Stomach (tissue), 9 donors: ENCODE measurements around the gene CDH23. TPM values are rescaled to one million over a fixed set of nuclear protein-coding genes. Genes with fewer than 3 reads are reported as not detected.

Experiments used
- DNase-seq, 2 donors: peaks; one replicate each; pipeline versions ENCODE4 v3.0.0 to v3.0.0-alpha.2; 2013 to 2019
- H3K27ac ChIP-seq, 5 donors: fragments of 200-600 bp in 4 of 5; sonication (generic) in 4 of 5; one replicate each; pipeline ENCODE4 v1.5.1; 2013 to 2019; ENCODE audit warnings: mild to moderate bottlenecking in 1 of 5, moderate library complexity in 1 of 5
- H3K27me3 ChIP-seq, 3 donors: fragments of 200-600 bp; sonication (generic); one replicate each; pipeline ENCODE4 v1.5.1; 2017 to 2019; ENCODE audit warnings: mixed run types in 1 of 3
- H3K36me3 ChIP-seq, 4 donors: fragments of 200-600 bp; sonication (generic); 1 replicate in 3 of 4; 2 replicates in 1 of 4; pipeline ENCODE4 v1.5.1; 2016 to 2019
- H3K4me1 ChIP-seq, 4 donors: fragments of 200-600 bp; sonication (generic); one replicate each; pipeline ENCODE4 v1.5.1; 2016 to 2019
- H3K4me3 ChIP-seq, 4 donors: fragments of 200-600 bp; sonication (generic) in 3 of 4; one replicate each; pipeline ENCODE4 v1.5.1; 2016 to 2019; ENCODE audit warnings: mild to moderate bottlenecking in 1 of 4
- H3K9me3 ChIP-seq, 4 donors: fragments of 200-600 bp; sonication (generic); one replicate each; pipeline ENCODE4 v1.5.1; 2016 to 2019
- EP300 ChIP-seq: sonication (generic); formaldehyde crosslinking; IDR thresholded peaks from one replicate; pipeline ENCODE4 v1.6.1; 2017; ENCODE audit warnings: antibody characterized with exemption
- POLR2A ChIP-seq, 4 donors: fragments of 450-650 bp; IDR thresholded peaks; one replicate each; pipeline ENCODE4 v1.6.1; 2016; ENCODE audit warnings: antibody characterized with exemption in 4 of 4, control low read depth in 2 of 4, mild to moderate bottlenecking in 1 of 4, moderate library complexity in 1 of 4
- POLR2AphosphoS5 ChIP-seq, 3 donors: sonication (generic); formaldehyde crosslinking; IDR thresholded peaks; one replicate each; pipeline ENCODE4 v1.6.1; 2016; ENCODE audit warnings: antibody characterized with exemption in 3 of 3
- WGBS, 5 donors: extraction: QIAGEN DNeasy Blood & Tissue Kit in 3 of 5; methylation state at CpG; one replicate each; pipeline versions ENCODE4 v1.1.5 to v1.1.7; 2013 to 2018; 5-methylcytosine and 5-hydroxymethylcytosine counted together
- intact Hi-C: fragments of 100-400 bp; cut with DNase I; formaldehyde crosslinking; loops from one replicate; pipeline ENCODE4 v1.15.1; 2023; ENCODE audit warnings: low total_unique reads
- polyA plus RNA-seq, 3 donors: library from polyadenylated mRNA; stranded (reverse); fragments of 200-250 nt; gene quantifications; one replicate each; pipeline ENCODE4 v1.2.3, GENCODE V29; 2013
- small RNA-seq, 4 donors: library from RNA; depleted of rRNA; stranded (forward); fragments of <200 nt; gene quantifications; one replicate each; pipeline ENCODE3, GENCODE V24; 2016
- total RNA-seq, 5 donors: library from RNA; depleted of rRNA; stranded (reverse); fragments of >200 nt; gene quantifications; one replicate each; pipeline versions ENCODE4 v1.1.0 to v1.2.3, GENCODE V29; 2014 to 2016
- TF ChIP-seq, protein P1 (sequence below), 7 experiments: fragments of 450-650 bp in 4 of 7; fragments of 200-600 bp in 3 of 7; sonication (generic) in 3 of 7; IDR thresholded peaks; one replicate each; pipeline ENCODE4 v1.5.1; 2016 to 2019; ENCODE audit warnings: antibody characterized with exemption in 7 of 7, control low read depth in 2 of 7, mild to moderate bottlenecking in 1 of 7
- donor health status: healthy with polysubstance abuse.
- donor health status: Bipolar disorder and iron deficiency.
- donor health status: healthy.

CDH23 gene
- total and polyA plus RNA-seq, 8 donors = 0.31 to 8.2 (median 2.2) TPM

DNA sequence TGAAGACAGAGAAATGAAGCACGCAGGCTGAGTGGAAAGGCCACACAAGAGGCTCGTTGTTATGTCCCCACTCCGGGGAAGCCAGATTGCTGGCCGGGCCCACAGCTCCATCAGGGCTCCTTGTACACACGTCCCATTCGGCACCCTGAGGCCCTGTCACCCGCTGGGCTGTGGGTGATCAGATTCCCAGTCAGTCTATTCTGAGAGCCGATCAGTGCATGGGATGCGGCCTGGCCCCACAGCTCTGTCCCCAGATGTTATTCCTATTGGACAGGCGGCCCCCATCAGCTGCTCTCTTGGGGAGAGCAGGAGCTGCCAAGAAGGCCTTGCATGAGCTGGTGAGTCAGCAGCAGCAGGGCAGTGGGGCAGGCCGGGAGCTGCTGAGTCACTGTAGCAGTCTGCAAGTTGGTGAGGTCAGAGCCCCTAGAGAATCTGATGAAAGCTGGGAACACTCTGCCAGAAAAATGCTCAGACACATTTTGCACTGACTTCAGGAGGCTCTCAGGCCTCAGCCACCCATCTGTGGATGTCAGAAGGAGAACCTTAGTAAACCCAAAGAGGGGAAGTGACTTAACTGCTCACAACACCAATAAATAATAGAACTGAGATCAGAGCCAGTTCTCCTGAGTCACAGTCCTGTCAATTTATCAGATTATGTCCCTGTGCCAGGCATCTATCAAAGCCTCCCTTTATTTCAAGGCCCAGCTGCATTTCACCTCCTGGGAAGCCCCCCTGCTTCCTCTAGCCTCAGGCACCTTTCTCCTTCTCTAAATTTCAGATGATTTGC, 463.7 kb downstream of the CDH23 start:
- 18 to 51% (median 43%) methylated on average over 7 to 11 of the region's 11 CpGs for WGBS, 5 donors

GRCh38 chr10:71863203-71863602, 466.5 kb downstream of the CDH23 start:
- Histone ChIP-seq H3K36me3 (no peaks in the 10 kb centered on the region), H3K27ac (peak overlapping the region in 1 of 5 donors; percentile 91), H3K27me3 (no peaks in the 10 kb centered on the region), H3K9me3 (no peaks in the 10 kb centered on the region), H3K4me1 (peaks cover 17 to 36% (median 24%) of the 10 kb centered on the region in 4 donors), H3K4me3 (no peak overlapping the region)
- TF ChIP-seq POLR2A (IDR thresholded peaks at IDR 0.05) (no peak), POLR2AphosphoS5 (IDR thresholded peaks at IDR 0.05) (no peak), EP300 (no peak)
- TF ChIP-seq, protein P1, sequence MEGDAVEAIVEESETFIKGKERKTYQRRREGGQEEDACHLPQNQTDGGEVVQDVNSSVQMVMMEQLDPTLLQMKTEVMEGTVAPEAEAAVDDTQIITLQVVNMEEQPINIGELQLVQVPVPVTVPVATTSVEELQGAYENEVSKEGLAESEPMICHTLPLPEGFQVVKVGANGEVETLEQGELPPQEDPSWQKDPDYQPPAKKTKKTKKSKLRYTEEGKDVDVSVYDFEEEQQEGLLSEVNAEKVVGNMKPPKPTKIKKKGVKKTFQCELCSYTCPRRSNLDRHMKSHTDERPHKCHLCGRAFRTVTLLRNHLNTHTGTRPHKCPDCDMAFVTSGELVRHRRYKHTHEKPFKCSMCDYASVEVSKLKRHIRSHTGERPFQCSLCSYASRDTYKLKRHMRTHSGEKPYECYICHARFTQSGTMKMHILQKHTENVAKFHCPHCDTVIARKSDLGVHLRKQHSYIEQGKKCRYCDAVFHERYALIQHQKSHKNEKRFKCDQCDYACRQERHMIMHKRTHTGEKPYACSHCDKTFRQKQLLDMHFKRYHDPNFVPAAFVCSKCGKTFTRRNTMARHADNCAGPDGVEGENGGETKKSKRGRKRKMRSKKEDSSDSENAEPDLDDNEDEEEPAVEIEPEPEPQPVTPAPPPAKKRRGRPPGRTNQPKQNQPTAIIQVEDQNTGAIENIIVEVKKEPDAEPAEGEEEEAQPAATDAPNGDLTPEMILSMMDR (IDR thresholded peaks at IDR 0.05) = no peak
- intact Hi-C loops = no loop called here
- 92 to 96% (median 93%) methylated on average over 6 of the region's 6 CpGs for WGBS, 5 donors
- DNase-seq = no peak

More for the DNA sequence above, 463.7 kb downstream of the CDH23 start:
- intact Hi-C loops = no loop called here
- Histone ChIP-seq H3K36me3 (no peaks in the 10 kb centered on the region), H3K27me3 (no peaks in the 10 kb centered on the region), H3K4me3 (no peak overlapping the region), H3K27ac (peak overlapping the region; percentile 84 to 91 (median 90)), H3K9me3 (no peaks in the 10 kb centered on the region), H3K4me1 (peaks cover 12 to 31% (median 21%) of the 10 kb centered on the region in 4 donors)
- DNase-seq = peak; percentile 84 to 96
- TF ChIP-seq POLR2AphosphoS5 (IDR thresholded peaks at IDR 0.05) = peak; percentile 73 to 97 (median 88)
- TF ChIP-seq EP300 = peak; percentile 39
- TF ChIP-seq, protein P1 (IDR thresholded peaks at IDR 0.05) = no peak
- no peak for TF ChIP-seq POLR2A (IDR thresholded peaks at IDR 0.05)

- TF ChIP-seq EP300 = no peak
- no peak for TF ChIP-seq POLR2A (IDR thresholded peaks at IDR 0.05)
- no peak for TF ChIP-seq POLR2AphosphoS5 (IDR thresholded peaks at IDR 0.05)
- TF ChIP-seq, protein P1 (IDR thresholded peaks at IDR 0.05) = no peak
- Histone ChIP-seq H3K36me3 (no peaks in the 10 kb centered on the region), H3K4me3 (no peak overlapping the region), H3K27ac (no peak overlapping the region), H3K4me1 (peaks cover 16 to 32% (median 24%) of the 10 kb centered on the region in 4 donors), H3K27me3 (no peaks in the 10 kb centered on the region), H3K9me3 (no peaks in the 10 kb centered on the region)
- WGBS, 5 donors = 72 to 90% (median 80%) methylated on average over 5 of the region's 5 CpGs
- intact Hi-C loops = no loop called here
- no peak for DNase-seq
These were observed 468.2 kb downstream of the CDH23 start for GRCh38 chr10:71864911-71865361.

Small RNAs within 50 kb of the gene (small RNA-seq; reads per million reads assigned to genes)
- gene MIR7152 = 0 to 0.10 (median 0) reads per million in 4 donors
- 0 reads per million in 4 donors for gene RNU7-38P

Other genes starting within 250 kb of the CDH23 start
- gene UNC5B, start 184.3 kb upstream of the CDH23 start, total RNA-seq = 10 to 100 TPM in 2 of 5 donors, 1 to 10 TPM in 3; 5.5 to 42.9 (median 9.4) TPM
- gene UNC5B, start 184.3 kb upstream of the CDH23 start, polyA plus RNA-seq = 1 to 10 TPM; 1.4 to 3.9 (median 2.0) TPM
- 10 to 100 TPM in 1 of 5 donors, 1 to 10 TPM in 2, not detected in 2; 2.8 to 23.7 (median 6.4) TPM for gene SLC29A3, start 77.7 kb upstream of the CDH23 start, total RNA-seq
- gene SLC29A3, start 77.7 kb upstream of the CDH23 start, polyA plus RNA-seq = 1 to 10 TPM; 2.9 to 4.8 (median 3.7) TPM